ENCODE data around the gene C2CD5. TPM values are rescaled to one million over a fixed set of nuclear protein-coding genes. Genes with fewer than 3 reads are reported as not detected.

The C2CD5 gene
- total RNA-seq, 1 experiment from 2014 or later, result 22.9 TPM

GRCh38 chr12:22535038-22535437 is 9.3 kb downstream of the C2CD5 start:
- Histone ChIP-seq H3K27me3 (ENCODE audit: insufficient read depth, low read length) (no peaks in the 10 kb centered on the region), H3K36me3 (ENCODE audit: control insufficient read depth in 1 of 2, insufficient read depth in 2 of 2, low read length in 2 of 2) (peaks cover 6 to 23% of the 10 kb centered on the region in 2 experiments; a peak in 1 of 4 replicates), H2AFZ (ENCODE audit: low read depth, low read length, poor library complexity, severe bottlenecking) (no peak overlapping the region), H3K79me2 (ENCODE audit: insufficient read depth, low read length) (peaks cover 6% of the 10 kb centered on the region), H3K4me2 (ENCODE audit: low read length) (no peak overlapping the region), H3K9me2 (ENCODE audit: insufficient read depth) (no peaks in the 10 kb centered on the region), H3K9ac (ENCODE audit: low read length) (no peak overlapping the region), H3K4me1 (ENCODE audit: control insufficient read depth in 1 of 2, insufficient read depth in 2 of 2, low read length in 2 of 2) (no peaks in the 10 kb centered on the region), H3K4me3 (replicated peaks in 1 of 2; ENCODE audit: low read depth in 1 of 2, low read length in 2 of 2) (no peak overlapping the region), H3K9me3 (ENCODE audit: control insufficient read depth in 1 of 2, insufficient read depth in 1 of 2, low read depth in 1 of 2, low read length in 2 of 2) (peaks cover 3 to 4% of the 10 kb centered on the region in 2 experiments; a peak in 2 of 4 replicates), H3K27ac (ENCODE audit: low read depth, low read length) (no peak overlapping the region), H4K20me1 (ENCODE audit: insufficient read depth) (no peaks in the 10 kb centered on the region)
- TF ChIP-seq POLR2AphosphoS5 (IDR thresholded peaks at IDR 0.05; ENCODE audit: low read depth, low read length) (no peak), CBX3 (IDR thresholded peaks at IDR 0.05; ENCODE audit: low read depth) (no peak), EZH2phosphoT487 (IDR thresholded peaks at IDR 0.05; ENCODE audit: borderline replicate concordance) (no peak), SRF (IDR thresholded peaks at IDR 0.05; ENCODE audit: low read depth) (no peak), FOSL1 (IDR thresholded peaks at IDR 0.05; ENCODE audit: low read depth) (no peak), TCF7L2 (IDR thresholded peaks at IDR 0.05; ENCODE audit: borderline replicate concordance, extremely low read depth, insufficient read depth, insufficient read length) (no peak), MAX (IDR thresholded peaks at IDR 0.05) (no peak), ATF3 (IDR thresholded peaks at IDR 0.05) (no peak), RAD21 (IDR thresholded peaks at IDR 0.05; ENCODE audit: low read depth) (no peak), YY1 (IDR thresholded peaks at IDR 0.05; ENCODE audit: extremely low read depth, insufficient replicate concordance, low read depth, low read length) (no peak), CEBPB (IDR thresholded peaks at IDR 0.05; ENCODE audit: low read depth) (no peak), JUND (IDR thresholded peaks at IDR 0.05) (no peak), SIN3A (IDR thresholded peaks at IDR 0.05; ENCODE audit: low read depth) (no peak)
- TF ChIP-seq, protein P1, sequence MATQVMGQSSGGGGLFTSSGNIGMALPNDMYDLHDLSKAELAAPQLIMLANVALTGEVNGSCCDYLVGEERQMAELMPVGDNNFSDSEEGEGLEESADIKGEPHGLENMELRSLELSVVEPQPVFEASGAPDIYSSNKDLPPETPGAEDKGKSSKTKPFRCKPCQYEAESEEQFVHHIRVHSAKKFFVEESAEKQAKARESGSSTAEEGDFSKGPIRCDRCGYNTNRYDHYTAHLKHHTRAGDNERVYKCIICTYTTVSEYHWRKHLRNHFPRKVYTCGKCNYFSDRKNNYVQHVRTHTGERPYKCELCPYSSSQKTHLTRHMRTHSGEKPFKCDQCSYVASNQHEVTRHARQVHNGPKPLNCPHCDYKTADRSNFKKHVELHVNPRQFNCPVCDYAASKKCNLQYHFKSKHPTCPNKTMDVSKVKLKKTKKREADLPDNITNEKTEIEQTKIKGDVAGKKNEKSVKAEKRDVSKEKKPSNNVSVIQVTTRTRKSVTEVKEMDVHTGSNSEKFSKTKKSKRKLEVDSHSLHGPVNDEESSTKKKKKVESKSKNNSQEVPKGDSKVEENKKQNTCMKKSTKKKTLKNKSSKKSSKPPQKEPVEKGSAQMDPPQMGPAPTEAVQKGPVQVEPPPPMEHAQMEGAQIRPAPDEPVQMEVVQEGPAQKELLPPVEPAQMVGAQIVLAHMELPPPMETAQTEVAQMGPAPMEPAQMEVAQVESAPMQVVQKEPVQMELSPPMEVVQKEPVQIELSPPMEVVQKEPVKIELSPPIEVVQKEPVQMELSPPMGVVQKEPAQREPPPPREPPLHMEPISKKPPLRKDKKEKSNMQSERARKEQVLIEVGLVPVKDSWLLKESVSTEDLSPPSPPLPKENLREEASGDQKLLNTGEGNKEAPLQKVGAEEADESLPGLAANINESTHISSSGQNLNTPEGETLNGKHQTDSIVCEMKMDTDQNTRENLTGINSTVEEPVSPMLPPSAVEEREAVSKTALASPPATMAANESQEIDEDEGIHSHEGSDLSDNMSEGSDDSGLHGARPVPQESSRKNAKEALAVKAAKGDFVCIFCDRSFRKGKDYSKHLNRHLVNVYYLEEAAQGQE (IDR thresholded peaks at IDR 0.05; ENCODE audit: low read depth), result no peak
- TF ChIP-seq, protein P2, sequence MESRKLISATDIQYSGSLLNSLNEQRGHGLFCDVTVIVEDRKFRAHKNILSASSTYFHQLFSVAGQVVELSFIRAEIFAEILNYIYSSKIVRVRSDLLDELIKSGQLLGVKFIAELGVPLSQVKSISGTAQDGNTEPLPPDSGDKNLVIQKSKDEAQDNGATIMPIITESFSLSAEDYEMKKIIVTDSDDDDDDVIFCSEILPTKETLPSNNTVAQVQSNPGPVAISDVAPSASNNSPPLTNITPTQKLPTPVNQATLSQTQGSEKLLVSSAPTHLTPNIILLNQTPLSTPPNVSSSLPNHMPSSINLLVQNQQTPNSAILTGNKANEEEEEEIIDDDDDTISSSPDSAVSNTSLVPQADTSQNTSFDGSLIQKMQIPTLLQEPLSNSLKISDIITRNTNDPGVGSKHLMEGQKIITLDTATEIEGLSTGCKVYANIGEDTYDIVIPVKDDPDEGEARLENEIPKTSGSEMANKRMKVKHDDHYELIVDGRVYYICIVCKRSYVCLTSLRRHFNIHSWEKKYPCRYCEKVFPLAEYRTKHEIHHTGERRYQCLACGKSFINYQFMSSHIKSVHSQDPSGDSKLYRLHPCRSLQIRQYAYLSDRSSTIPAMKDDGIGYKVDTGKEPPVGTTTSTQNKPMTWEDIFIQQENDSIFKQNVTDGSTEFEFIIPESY (IDR thresholded peaks at IDR 0.05; ENCODE audit: extremely low read depth, insufficient replicate concordance, low read length), result no peak
- DNase-seq (ENCODE audit: low read depth, low spot score) (no peak), ATAC-seq (no peak)
- POLR2A ChIA-PET, result no interaction called here
- intact Hi-C loops (cut with micrococcal nuclease), result no loop called here
- BruUV-seq (replicated peaks), result no TSS peak
- CTCF ChIA-PET, result no interaction called here
- RAD21 ChIA-PET (ENCODE audit: low non-redundant PET in 1 of 2, low total read pairs in 2 of 2, uncharacterized antibody in 2 of 2, unreplicated experiment in 2 of 2), result no interaction called here
